Brain microvascular endothelial cell (primary cell): ENCODE measurements around the gene RAB44.

Source experiments
- DNase-seq: peaks from one replicate; pipeline ENCODE4 v3.0.0-alpha.2; 2020
- H3K27ac ChIP-seq: fragments of 250-450 bp; sonication (Bioruptor Pico); 2 replicates; pipeline ENCODE4 v1.5.1; 2020; ENCODE audit warnings: mild to moderate bottlenecking, moderate library complexity
- H3K27me3 ChIP-seq: fragments of 250-450 bp; sonication (Bioruptor Pico); replicated peaks from 2 replicates; pipeline ENCODE4 v1.5.1; 2020; ENCODE audit warnings: mild to moderate bottlenecking
- H3K36me3 ChIP-seq: fragments of 250-450 bp; sonication (Bioruptor Pico); replicated peaks from 2 replicates; pipeline ENCODE4 v1.5.1; 2020; ENCODE audit warnings: mild to moderate bottlenecking
- H3K4me3 ChIP-seq: 2 replicates; pipeline ENCODE4 v1.5.1; 2011; ENCODE audit warnings: low read depth, mild to moderate bottlenecking, control low read depth, low read length, moderate library complexity
- in situ Hi-C: cut with HindIII; loops from 2 replicates; pipeline ENCODE4 v1.10.0; 2017; ENCODE audit warnings: low sequenced_read_pairs, low pct_ligation_motif_present
- TF ChIP-seq, protein P1 (sequence below): IDR thresholded peaks from 2 replicates; pipeline ENCODE4 v1.5.1; 2011; ENCODE audit warnings: low read depth, mild to moderate bottlenecking, moderate library complexity, low read length, control low read depth, inconsistent platforms; ENCODE audit errors: missing control alignments

The RAB44 gene

DNA sequence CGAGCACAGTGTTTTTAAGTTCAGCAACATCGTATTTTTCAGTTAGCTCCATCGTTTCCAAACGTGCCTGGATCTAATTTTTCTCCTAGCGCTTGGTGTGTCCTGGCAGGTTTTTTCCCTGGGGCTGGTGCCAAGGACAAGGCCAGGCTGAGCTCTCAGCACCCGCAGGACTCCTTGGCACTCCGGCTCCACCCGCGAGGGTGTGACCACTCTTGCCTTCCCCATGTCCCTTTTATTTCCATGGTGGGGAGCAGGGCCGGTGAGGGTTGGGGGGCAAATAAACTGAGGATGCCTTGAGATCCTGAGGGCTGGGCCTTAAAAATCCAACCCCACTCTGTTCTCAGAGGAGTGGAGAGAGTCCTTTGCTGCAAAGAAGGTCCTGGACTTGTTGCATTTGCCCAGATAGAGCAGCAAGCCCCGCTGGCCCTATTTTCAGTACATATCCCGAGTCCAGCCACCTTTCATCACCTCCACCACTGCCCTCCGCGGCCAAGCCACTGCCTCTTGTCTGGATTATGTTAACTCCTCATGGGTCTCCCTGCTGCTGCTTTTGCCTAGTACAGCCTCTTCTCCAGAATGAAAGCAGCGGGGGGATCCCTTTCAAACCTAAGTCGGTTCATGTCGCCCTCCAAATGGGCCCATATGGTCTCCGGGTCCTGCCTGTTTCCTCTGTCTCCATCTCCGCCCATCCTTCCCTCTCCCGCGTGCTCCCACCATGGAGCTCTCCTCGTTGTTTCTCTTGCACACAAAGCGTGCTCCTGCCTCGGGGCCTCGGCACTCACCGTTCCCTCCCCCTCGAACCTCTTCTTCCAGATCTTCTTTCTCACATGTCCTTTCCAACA is 4.5 kb upstream of the RAB44 start:
- in situ Hi-C loops, result no loop called here
- H3K27me3 ChIP-seq, result no peaks in the 10 kb centered on the region
- TF ChIP-seq, protein P1, sequence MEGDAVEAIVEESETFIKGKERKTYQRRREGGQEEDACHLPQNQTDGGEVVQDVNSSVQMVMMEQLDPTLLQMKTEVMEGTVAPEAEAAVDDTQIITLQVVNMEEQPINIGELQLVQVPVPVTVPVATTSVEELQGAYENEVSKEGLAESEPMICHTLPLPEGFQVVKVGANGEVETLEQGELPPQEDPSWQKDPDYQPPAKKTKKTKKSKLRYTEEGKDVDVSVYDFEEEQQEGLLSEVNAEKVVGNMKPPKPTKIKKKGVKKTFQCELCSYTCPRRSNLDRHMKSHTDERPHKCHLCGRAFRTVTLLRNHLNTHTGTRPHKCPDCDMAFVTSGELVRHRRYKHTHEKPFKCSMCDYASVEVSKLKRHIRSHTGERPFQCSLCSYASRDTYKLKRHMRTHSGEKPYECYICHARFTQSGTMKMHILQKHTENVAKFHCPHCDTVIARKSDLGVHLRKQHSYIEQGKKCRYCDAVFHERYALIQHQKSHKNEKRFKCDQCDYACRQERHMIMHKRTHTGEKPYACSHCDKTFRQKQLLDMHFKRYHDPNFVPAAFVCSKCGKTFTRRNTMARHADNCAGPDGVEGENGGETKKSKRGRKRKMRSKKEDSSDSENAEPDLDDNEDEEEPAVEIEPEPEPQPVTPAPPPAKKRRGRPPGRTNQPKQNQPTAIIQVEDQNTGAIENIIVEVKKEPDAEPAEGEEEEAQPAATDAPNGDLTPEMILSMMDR, result no peak
- no peak overlapping the region for H3K27ac ChIP-seq
- no peaks in the 10 kb centered on the region for H3K36me3 ChIP-seq
- DNase-seq, result no peak
- H3K4me3 ChIP-seq, result no peak overlapping the region

- TF ChIP-seq, protein P1, result no peak
- Histone ChIP-seq H3K27me3 (no peaks in the 10 kb centered on the region), H3K4me3 (no peak overlapping the region), H3K36me3 (no peaks in the 10 kb centered on the region), H3K27ac (no peak overlapping the region)
- in situ Hi-C loops, result no loop called here
- DNase-seq, result no peak
Measured at GRCh38 chr6:36694616-36695015, 3.0 kb upstream of the RAB44 start.

GRCh38 chr6:36695414-36695813 is 2.2 kb upstream of the RAB44 start:
- DNase-seq, result no peak
- in situ Hi-C loops, result no loop called here
- H3K27me3 ChIP-seq, result no peaks in the 10 kb centered on the region
- no peak overlapping the region for H3K4me3 ChIP-seq
- TF ChIP-seq, protein P1, result no peak
- H3K27ac ChIP-seq, result no peak overlapping the region
- no peaks in the 10 kb centered on the region for H3K36me3 ChIP-seq

DNA sequence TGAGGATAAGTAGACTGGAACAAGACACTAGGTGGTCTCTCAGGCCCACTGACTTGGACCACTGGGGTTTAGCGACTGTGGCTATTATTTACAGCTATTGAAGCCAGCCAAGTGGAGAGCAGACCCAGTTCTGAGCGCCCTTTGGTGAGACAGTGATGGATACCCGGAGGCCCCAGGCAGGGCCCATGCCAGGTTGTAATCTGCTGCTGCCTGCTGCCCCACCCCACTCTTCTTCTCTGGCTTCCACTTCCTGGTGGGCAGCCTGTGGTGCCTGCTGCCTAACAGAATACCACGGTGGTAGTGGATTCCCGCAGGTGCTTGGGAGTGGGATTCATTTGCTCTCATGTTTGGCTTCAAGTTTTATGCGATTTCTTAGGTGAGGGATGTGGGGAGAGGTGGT is 570 bp downstream of the RAB44 start:
- in situ Hi-C loops, result no loop called here
- Histone ChIP-seq H3K4me3 (no peak overlapping the region), H3K27me3 (no peaks in the 10 kb centered on the region), H3K27ac (no peak overlapping the region), H3K36me3 (no peaks in the 10 kb centered on the region)
- no peak for DNase-seq
- TF ChIP-seq, protein P1, result no peak

DNA sequence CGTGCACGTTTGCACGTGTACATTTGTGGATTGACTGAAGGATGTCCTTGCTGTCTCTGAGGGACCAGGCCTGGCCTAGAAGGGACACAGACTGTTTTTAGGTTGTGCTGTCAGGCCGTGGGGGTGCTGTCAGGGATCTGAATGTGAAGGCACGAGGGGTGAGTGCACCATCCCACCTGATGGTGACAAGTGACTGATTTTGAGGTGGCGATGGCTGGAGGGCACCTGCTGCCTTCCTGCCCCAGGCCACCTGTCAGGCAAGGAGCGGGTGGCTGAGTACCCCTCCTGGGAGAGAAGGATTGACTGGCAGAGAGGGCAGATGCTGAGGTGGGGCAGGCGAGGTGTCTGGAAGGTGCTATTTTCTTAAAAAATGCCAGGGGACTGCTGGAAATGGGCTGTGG is 1.2 kb downstream of the RAB44 start:
- in situ Hi-C loops, result no loop called here
- no peak for DNase-seq
- TF ChIP-seq, protein P1, result no peak
- Histone ChIP-seq H3K4me3 (no peak overlapping the region), H3K27ac (no peak overlapping the region), H3K36me3 (no peaks in the 10 kb centered on the region), H3K27me3 (no peaks in the 10 kb centered on the region)

DNA sequence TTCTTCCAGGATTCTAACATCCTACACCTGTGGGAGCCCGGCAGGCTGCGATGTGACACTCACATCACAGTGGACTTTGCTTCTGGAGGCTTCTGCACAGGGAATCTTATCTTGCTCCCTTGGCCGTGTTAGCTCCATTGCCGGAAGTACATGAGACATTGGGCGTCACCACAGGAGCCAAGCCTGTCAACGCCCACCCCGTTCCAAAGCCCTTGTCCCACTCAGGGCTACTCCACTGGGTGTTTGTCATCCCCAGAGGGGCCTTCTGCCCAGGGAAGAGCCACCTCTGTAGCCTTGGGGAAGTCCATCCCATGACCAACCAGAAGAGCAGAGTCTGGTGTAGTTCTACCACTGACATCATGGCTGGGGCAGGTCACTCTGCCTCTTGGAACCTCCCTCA is 1.7 kb downstream of the RAB44 start:
- H3K27ac ChIP-seq, result no peak overlapping the region
- no peaks in the 10 kb centered on the region for H3K36me3 ChIP-seq
- DNase-seq, result no peak

More for the DNA sequence above, 1.7 kb downstream of the RAB44 start:
- TF ChIP-seq, protein P1, result no peak
- in situ Hi-C loops, result no loop called here
- Histone ChIP-seq H3K4me3 (no peak overlapping the region), H3K27me3 (no peaks in the 10 kb centered on the region)
